GM19372 (cell line): ENCODE measurements around the gene HMHB1.

ENCODE experiments used
- ATAC-seq: cut with Tn5 transposase; IDR thresholded peaks from one replicate; pipeline ENCODE4 v1.9.1; 2021; ENCODE audit warnings: mild to moderate bottlenecking, low read depth, moderate library complexity; ENCODE audit not compliant: unreplicated experiment

HMHB1 gene

GRCh38 chr5:143860211-143860610 is 48.2 kb downstream of the HMHB1 start:
- ATAC-seq: no peak

GRCh38 chr5:143862271-143862670 is 50.3 kb downstream of the HMHB1 start:
- no peak for ATAC-seq

- ATAC-seq: no peak
Observed at GRCh38 chr5:143865426-143866025, 53.6 kb downstream of the HMHB1 start.
